ENCODE measurements around the gene ADGRA1.

ADGRA1 gene

DNA sequence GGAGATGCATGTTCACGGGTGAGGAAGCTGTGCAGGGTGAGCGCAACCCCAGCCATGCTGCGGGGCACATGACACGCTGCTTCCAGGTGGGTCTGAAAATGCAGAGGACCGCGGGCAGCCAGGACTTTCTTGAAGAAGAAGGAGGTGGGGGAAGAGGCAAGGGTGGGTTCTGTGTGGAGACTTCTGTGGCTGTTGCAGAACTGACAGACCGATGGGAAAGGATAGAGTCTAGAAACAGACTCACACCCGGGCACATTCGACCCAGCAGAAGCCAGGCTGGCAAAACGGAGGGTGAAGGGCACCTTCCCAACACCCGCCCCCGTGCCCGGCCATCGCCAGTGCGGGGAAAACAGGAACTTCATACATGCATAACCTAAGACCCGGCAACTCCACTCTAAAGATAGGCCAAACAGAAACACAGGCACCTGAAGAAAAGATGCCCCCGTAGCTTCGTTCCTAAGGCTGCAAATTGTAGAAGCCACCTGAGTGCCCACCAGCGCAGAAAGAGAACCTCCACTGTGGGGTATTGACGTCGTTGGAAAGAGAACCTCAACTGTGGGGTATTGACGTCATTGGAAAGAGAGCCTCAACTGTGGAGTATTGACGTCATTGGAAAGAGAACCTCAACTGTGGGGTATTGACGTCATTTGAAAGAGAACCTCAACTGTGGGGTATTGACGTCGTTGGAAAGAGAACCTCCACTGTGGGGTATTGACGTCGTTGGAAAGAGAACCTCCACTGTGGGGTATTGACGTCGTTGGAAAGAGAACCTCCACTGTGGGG lies 67.5 kb downstream of the ADGRA1 start:
- DNase-seq: no peak

DNA sequence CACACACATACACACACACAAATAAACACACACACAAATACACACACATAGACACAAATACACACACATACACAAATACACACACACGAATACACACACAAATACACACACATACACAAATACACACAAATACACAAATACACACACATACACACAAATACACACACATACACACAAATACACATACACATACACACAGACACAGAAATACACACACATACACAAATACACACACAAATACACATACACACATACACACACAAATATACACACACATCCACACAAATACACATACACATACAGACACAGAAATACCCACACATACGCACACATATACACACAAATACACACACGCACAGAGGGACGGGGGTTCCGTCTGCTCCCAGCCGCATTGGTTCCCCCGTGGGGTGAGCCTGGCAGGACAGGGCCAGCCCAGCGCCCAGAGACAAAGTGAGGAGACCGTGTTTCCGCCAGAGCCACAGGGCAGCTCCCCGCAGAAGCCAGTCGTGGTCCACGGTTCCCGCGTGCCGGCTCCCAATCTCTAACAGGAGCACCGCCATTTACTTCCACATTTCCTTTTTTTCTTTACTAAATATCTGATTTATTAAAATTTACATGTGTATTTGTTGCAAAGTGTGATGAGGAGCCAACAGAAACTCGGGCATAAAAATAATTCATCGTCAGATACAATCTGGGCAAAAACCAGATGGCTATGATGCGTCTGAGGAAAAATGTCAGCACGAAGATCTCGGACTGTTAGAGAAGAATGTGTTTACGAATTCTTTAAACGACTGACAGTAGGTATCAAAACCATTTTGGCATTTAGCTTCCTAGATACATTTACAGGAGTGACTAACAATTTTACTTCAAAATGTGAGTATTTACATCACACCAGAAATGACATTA lies 69.2 kb downstream of the ADGRA1 start:
- DNase-seq: no peak

DNA sequence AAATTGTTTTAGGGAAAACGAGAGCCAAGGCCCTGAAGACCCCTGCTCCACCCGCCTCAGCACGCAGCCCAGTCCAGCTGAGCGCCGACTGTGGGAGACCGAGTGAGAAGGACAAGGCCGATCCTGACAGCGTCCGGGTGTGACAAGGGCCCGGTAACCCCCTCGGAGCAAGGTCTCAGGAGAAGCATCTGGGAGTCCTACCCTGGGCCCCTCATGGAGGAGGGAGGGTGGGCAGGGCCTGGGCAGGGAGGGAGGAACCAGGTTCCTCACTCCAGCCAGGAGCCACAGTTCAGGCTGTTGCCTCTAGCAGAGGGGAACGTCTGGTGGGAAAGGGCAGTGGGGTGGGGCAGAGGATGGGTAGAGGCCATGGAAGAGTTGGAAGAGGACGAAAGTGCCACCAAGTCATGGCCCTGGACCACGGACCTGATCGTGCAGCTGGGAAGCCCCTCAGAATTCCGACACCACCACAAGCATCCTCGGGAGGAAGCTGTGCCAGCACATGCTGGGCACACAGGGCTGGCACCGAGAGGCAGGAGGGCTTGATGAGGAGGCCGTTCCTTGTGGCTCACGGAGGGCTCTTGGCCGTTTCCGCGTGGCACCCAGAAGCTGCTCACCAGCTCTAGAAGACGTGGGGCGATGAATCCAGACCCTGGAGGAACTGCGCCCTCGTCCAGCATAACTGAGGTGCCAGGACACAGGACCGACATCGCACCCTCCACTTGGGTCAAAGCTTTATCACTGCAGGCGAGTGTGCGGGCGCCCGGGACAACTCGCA lies 70.1 kb downstream of the ADGRA1 start:
- no peak for DNase-seq

DNA sequence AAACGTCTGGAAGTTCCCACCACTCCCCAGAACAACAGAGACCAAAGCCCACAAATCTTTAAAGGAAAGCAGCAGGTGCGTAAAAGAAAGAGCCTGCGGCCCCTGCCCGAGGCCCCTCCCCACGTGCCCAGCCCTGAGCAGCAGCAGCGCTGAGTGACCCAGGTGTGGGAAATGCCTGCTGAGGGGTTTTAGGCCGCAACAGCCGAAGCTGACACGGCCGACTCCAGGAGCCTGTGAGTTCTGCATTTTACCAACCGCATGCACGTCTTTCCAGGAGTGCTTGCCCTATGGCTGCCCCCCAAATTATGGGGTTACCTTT lies 70.7 kb downstream of the ADGRA1 start:
- DNase-seq: no peak

DNA sequence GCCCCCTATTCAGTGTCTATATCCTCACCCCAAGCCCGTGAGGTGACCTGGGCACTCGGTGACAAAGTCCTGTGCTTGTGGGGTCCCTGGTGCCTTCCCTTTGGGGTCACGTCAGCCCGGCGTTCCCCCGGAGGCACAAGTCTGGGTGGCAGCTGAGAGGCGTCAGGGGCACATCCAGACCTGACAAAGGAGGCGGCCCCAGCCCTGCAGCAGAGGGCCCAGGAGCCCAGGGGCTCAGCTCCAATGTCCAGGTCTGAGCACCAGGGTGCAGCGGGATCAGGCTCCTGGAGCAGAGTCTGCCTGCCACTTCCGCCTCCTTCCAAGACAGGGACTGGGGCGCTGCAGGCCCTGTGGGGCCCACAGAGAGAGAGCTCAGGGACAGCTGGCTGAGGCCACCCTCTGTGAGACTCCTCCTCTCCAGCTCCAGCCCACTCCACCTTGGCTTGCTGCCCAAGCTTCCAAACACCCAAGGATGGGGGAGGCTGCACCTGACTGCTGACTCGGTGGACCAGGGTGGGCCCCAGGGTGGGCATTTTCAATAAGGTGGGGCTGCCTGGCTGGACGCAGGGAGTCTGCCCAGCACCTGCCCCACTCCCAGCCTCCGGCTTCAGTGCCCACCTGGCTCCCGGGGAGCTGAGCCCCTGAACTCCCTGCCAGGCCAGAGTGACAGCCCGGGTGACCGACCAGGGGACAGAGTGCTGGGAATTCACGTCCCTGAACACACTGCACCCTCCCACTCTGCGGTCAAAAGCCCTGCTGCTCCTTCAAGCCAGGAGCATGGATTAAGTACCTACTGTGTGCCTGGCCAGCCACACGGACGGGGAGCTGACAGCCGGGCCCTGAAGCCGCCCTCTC lies 71.3 kb downstream of the ADGRA1 start:
- DNase-seq: no peak

DNA sequence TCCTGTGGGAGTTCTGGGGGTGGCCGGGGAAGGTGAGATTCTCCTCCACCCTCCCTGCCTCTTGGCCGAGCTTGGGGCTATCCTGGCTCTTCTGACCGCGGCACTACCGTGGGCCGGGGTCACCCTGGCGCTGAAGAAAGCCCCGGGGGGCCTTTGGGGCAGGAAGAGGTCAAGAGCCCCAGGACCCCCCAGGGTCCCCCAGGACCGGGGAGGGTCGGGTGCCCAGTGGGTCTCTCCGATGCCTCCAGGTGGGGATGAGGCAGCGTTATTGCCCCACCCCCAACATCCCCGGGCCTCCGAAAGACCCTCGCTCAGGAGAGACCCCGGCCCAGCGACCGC lies 71.9 kb downstream of the ADGRA1 start:
- DNase-seq: no peak

DNA sequence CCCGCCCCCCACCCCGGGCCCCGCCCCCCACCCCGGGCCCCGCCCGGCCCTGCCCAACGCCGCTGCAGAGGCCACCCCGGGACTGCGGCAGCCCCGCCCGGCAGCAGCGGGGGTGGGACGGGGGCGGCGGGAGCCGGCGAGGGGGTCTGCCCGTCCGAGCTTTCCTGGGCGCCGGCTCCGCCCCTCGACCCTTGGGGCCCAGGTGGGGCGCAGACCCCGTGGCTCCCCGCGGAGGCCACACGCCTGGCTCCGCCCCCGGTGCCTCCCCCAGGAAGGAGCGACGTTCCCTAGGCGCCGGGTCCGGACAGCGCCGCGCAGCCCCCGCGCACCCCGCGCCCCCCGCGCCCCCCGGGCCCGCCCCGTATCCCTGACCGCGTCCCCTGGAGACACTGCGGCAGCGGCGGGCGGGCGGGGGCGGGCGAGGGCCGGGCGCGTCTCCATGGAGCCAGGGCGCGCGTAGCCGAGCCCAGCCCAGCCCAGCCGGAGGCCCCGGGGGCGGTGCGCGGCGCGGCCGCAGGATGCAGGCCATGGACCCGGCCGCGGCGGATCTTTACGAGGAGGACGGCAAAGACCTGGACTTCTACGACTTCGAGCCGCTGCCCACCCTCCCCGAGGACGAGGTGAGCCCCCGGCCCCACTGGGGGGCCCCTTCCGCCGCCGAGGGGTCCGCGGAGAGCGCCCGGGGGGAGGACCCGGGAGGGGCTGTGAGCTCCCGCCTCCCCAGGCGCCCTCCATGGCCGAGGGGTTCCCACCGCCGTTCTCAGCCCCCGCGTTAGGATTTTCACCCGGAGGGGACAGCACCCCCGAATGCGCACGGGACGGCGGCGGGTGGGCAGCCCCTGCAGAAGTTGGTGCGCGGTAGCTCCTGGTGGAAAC lies 72.5 kb downstream of the ADGRA1 start, which contains the start of gene KNDC1:
TSS of gene KNDC1 (plus strand) at position 270 of the 876 bp plus-strand sequence. CDS start at position 519, 249 bp downstream.
- peak; percentile 9 for DNase-seq

DNA sequence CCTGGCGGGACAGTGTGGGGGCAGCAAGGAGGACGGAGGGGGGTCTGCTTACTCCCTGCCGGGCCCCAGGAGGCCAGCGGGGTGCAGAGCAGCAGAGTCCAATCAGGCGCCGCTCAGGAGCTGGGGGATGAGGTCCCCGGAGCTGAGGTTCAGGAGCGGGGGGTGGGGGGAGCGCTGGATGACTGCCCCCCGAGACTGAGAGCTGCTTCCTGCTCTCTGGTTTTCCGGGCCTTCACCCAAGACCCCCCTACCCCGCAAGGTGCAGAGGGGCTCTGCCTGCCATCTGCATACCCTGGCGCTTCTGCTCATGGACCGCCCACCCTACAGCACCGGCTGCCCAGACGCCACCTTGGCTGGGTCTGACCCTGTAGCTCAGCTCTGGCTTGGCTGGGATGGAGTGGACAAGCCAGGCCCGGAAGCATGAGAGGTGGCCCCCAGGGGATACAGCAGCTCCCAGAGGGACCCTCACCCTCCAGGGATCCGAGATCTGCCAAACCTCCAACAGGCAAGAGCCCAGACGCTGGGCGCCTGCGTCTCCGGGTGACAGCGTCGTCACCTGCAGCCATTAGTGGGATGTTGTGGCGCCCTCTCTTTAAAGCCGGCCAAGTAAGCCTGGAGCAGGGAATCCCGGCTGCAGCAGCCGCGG lies 73.2 kb downstream of the ADGRA1 start:
- no peak for DNase-seq

DNA sequence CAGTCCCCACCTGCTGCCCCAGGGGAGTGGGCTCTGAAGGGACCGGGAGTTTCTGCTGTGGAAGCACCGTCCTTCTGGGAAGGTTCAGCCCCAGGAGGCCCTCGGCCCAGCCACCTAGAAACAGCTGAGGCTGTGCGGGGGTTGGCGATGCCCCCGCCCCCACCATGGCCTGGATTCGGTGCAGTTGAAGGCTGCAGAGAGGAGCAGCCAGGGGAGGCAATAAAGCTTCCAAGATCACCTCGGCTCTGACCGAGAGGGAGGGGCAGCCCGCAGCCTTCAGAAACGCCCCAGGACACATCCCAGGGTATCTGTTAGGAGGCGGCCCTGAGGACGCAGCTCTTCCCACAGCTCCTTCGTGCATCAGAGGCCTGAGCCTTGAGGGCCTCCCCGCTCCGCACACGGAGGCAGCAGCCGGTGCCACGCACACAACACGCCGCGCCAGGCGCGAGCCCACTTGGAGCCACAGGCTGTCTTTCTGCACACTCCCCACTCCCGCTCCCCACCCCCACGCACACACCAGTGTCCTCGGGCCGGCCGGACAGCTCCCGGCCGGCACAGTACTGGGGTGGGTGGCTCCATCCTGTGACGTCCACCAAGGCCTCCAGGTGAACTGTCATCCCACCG lies 73.9 kb downstream of the ADGRA1 start:
- DNase-seq: no peak

DNA sequence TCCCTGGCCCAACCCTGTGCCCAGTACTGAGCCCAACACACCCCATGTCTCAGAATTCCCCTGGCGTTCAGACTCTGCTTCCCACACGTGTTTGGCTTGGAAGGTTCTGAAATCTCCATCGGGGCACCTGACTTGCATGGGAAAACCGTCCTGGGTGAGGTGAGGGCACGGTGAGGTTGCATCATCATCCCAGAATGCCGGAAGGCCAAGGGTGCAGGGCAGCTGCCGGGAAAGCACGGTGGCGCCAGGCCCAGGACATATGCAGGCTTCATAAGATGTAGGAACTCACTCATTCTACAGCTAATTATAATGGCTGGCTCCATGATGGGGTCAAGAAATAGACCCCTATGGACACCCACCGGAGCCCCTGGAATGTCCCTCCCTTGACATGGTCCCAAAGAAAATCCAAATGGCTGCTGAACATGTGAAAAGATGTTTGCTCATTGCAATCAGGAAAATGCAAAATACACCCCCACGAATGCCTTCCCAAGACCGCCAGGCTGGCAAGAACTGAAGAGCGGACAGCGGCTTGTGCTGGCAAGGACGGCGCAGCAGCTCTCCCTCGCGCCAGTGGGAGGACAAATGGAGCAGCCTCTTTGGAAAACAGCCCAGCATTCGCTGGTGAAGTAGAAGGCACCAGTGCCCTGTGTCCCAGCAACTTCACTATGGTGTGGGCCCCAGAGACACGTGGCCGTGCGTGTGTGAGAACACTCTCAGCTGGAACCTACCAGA lies 74.6 kb downstream of the ADGRA1 start:
- DNase-seq: no peak

DNA sequence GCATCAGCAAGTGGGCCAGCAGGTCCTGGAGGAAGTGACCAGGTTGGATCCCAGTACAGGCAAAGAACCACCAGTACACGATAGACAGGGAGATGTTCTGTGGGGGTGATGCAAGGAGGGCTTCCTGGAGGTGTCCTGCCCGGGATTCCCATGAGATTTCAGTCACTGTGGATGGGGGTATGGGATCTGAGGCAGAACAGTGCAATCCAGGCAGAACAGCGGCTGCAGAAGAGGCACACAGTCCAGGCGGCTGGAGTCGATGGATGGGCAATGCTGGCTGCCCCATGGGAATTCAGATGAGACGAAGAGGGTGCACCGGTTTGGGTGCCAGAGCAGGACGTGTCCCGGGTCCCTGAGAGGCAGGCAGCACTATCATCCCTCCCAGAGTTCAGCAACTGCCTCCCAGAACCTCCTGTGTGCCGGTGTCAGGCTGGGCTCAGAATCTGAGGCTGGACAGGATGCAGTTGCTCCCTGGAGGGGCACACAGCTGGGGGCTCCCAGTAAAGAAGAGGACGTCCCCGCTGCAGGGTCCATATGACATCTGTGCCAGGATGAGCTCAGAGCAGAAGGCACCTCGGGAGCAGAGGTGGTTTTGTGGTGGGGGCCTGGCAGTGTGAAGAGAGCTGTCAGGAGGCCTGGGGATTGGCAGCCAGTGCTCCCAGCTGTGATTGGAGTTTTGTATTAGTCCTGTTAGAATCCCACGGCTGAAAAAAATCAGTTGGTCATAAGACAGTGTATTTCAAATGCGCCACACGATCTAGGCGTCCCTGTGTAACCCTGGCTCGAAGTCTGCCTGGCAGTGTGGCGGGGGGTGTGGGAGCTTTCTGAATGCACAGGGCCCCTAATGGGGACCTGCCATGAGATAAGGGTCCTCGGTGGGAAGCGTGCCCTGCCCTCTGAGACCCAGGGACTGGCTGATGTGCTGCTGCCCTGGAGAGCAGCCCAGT lies 75.5 kb downstream of the ADGRA1 start:
- DNase-seq: no peak

DNA sequence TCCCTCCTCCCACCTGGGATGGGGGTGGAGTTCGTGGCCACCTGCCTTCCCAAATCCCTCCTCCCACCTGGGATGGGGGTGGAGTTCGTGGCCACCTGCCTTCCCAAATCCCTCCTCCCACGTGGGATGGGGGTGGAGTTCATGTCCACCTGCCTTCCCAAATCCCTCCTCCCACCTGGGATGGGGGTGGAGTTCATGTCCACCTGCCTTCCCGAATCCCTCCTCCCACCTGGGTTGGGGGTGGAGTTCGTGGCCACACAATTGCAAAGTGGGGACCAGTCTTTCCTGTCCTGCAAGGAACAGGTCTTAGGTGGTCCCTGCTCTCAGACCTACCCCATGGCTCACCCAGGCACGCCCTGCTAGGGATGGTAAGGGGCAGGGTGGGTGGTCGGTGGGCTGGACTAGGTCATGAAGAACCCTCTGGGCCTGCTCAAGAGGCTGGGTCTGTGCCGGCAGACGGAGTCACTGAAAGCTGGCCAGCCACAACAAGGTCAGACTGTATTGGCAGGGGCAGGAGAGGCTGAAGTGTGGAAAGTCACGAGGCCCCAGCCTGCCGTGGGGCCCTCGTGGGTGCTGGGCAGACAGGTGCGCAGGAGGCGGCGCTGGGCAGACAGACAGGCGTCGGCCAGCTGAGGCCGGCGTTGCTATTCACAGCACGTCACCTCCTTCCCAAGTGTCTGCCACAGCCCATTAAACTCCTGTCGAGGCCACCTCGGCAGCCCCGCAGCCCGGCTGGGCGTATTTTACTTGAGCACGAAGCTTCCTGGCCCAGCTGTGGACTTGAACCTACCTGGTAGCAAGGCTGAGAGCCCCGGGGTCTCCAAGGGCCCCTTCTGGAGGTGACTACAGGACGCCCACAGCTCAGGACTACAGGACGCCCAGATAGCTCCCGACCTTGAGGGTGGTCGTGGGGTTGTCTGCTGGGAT lies 76.4 kb downstream of the ADGRA1 start:
- DNase-seq: no peak

DNA sequence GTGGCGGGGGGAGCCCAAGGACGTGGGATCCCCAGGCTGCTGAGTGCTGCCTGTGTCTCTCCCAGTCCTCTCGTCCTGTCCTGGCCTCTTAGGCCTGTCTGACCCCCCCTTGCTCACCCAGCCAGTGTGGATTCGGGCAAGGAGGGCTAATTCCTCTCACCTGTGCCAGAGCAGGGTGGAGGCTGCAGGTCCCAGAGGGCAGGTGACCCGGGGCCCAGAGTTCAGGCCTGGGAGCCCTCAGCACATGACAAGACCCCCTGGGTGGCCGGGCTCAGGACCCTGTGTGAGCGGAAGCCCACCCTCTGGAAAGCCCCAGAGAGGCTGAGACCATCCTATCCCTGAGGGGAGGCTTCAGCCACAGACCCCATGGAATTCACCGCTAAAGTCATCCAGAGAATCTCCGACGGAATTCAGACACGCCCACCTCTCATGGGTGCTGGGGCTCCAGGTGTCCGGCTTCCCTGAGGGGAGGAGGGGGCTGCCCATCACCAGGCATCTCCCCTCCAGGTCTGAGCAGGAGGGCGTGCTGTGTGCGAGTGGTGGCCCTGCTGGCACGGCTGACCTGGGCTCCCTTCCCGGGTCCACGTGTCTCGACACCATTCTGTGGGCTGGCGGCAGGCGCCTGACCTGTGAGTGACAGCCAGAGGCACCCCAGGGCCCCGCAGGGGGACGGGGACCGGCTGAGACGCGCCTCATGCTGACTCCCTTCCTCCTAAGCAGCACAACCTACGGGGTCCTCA lies 77.3 kb downstream of the ADGRA1 start:
- DNase-seq: no peak

DNA sequence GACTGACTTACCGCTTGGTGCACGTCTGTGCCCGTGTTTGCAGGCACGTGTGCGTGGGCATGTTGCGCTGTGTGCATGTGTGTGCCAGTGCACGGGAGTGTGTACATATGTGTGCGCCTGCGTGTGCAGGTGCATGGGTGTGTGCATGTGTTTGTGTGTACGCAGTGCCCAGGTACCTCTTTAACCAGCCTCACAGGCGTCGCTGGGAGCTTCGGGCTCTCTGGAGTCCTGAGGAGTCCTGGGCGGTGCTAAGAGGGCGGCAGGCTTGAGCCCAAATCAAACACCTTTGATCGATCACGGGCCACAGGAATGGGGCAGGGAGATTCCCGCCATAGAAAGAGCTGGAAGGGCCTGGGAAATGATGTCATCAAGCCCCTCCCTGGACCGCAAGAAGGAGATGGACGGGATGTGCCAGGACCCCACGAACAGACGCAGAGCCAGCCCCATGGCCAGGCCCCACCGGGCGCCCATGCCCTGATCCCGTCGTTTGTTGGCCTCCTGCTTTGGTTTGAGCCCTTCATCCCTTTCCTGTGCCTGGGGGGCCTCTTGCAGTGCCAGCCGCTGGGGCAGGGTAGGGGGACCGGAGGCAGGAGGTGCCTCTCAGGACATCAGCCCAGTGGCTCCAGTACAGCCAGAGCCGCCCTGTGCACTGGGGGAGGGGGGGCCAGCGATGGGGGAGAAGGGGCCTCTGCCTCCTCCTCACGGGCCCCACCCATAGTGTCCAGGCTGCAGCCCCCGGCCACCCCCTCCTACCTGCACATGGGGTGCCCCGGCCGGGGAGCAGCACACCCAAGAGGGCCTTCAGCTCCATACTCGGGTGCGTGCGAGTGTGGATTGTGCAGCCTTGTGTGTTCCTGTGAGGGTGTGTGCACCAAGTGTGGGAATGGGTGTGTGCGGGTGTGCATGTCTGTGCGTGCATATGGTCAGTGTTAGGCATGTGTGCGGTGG lies 78.1 kb downstream of the ADGRA1 start:
- DNase-seq: no peak

DNA sequence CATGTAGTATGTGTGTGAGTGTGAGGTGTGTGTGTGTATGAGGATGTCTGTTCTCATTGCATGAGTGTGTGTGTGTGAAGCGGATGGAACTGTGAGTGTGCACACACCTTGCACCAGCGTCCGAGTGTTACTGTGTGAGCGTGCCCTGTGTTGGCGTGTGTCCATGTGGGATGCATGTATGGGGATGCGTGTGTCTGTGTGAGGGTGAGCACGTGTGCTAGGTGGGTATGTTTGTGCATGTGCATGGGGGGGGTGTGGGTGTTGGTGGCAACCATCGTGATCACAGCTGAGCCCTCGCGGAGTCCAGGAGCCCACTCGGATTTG lies 78.7 kb downstream of the ADGRA1 start:
- no peak for DNase-seq
